Peyer's patch (tissue), 4 donors: ENCODE measurements around the gene STK39.

Source experiments
- POLR2A ChIP-seq, 2 donors: fragments of 450-650 bp; IDR thresholded peaks; one replicate each; pipeline ENCODE4 v1.5.1; 2017; ENCODE audit warnings: antibody characterized with exemption in 2 of 2, mild to moderate bottlenecking in 2 of 2, moderate library complexity in 2 of 2
- TF ChIP-seq, protein P1 (sequence below), 6 experiments: fragments of 450-650 bp in 4 of 6; fragments of 200-600 bp in 2 of 6; sonication (generic) in 1 of 6; IDR thresholded peaks; one replicate each; pipeline ENCODE4 v1.5.1; 2017 to 2019; ENCODE audit warnings: antibody characterized with exemption in 6 of 6, mild to moderate bottlenecking in 3 of 6, moderate library complexity in 1 of 6

DNA sequence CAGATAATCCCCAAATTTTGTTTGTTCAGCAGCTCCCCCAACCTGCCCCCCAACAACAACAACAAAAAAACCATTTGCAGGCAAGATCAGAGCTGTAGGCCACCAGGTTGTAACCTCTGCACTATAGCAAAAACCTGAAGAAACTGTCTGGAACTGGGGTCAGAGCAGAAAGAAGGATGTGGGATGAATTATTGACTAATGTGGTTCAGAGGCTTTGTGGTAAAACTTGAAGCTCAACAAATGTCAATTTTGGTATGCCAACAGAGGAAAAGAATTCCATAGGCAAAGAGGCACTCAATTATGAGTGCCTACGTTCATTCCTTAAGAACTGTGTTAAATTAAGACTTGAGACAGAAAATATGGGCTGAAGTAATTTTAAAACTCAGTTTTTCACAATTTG lies 255.1 kb downstream of the STK39 start:
- TF ChIP-seq, protein P1, sequence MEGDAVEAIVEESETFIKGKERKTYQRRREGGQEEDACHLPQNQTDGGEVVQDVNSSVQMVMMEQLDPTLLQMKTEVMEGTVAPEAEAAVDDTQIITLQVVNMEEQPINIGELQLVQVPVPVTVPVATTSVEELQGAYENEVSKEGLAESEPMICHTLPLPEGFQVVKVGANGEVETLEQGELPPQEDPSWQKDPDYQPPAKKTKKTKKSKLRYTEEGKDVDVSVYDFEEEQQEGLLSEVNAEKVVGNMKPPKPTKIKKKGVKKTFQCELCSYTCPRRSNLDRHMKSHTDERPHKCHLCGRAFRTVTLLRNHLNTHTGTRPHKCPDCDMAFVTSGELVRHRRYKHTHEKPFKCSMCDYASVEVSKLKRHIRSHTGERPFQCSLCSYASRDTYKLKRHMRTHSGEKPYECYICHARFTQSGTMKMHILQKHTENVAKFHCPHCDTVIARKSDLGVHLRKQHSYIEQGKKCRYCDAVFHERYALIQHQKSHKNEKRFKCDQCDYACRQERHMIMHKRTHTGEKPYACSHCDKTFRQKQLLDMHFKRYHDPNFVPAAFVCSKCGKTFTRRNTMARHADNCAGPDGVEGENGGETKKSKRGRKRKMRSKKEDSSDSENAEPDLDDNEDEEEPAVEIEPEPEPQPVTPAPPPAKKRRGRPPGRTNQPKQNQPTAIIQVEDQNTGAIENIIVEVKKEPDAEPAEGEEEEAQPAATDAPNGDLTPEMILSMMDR (IDR thresholded peaks at IDR 0.05): no peak
- TF ChIP-seq POLR2A (IDR thresholded peaks at IDR 0.05): no peak
